Ascending aorta (tissue), 2 donors: ENCODE measurements around the gene PTPRN2. TPM values are rescaled to one million over a fixed set of nuclear protein-coding genes. Genes with fewer than 3 reads are reported as not detected.

ENCODE experiments used
- DNase-seq, 2 donors: peaks; one replicate each; pipeline ENCODE4 v3.0.0-alpha.2; 2019; ENCODE audit warnings: low spot score in 2 of 2
- H3K27ac ChIP-seq, 2 donors: fragments of 200-600 bp; sonication (generic); one replicate each; pipeline ENCODE4 v1.5.1; 2016 to 2017; ENCODE audit warnings: mild to moderate bottlenecking in 1 of 2
- H3K27me3 ChIP-seq: fragments of 200-600 bp; sonication (generic); one replicate; pipeline ENCODE4 v1.5.1; 2017
- H3K36me3 ChIP-seq, 2 donors: fragments of 200-600 bp; sonication (generic); one replicate each; pipeline ENCODE4 v1.5.1; 2016
- H3K4me1 ChIP-seq, 2 donors: fragments of 200-600 bp; sonication (generic); one replicate each; pipeline ENCODE4 v1.5.1; 2016 to 2017; ENCODE audit warnings: mild to moderate bottlenecking in 1 of 2
- H3K4me3 ChIP-seq, 2 donors: fragments of 200-600 bp; sonication (generic); one replicate each; pipeline ENCODE4 v1.5.1; 2016 to 2017; ENCODE audit warnings: mild to moderate bottlenecking in 1 of 2
- H3K9me3 ChIP-seq, 2 donors: fragments of 200-600 bp; sonication (generic); one replicate each; pipeline ENCODE4 v1.5.1; 2016
- CTCF ChIP-seq, 3 experiments: fragments of 200-600 bp in 2 of 3; fragments of 450-650 bp in 1 of 3; sonication (generic) in 2 of 3; IDR thresholded peaks; one replicate each; pipeline ENCODE4 v1.5.1; 2016 to 2019; ENCODE audit warnings: antibody characterized with exemption in 3 of 3, mild to moderate bottlenecking in 1 of 3, moderate library complexity in 1 of 3
- intact Hi-C: fragments of 100-400 bp; cut with DNase I; formaldehyde crosslinking; loops from one replicate; pipeline ENCODE4 v1.15.1; 2023
- total RNA-seq: library from RNA; depleted of rRNA; stranded (reverse); fragments of >200 nt; gene quantifications from one replicate; pipeline ENCODE4 v1.1.0, GENCODE V29; 2016

Gene PTPRN2
- total RNA-seq, 1 donor from 2014 or later: 7.3 TPM

DNA sequence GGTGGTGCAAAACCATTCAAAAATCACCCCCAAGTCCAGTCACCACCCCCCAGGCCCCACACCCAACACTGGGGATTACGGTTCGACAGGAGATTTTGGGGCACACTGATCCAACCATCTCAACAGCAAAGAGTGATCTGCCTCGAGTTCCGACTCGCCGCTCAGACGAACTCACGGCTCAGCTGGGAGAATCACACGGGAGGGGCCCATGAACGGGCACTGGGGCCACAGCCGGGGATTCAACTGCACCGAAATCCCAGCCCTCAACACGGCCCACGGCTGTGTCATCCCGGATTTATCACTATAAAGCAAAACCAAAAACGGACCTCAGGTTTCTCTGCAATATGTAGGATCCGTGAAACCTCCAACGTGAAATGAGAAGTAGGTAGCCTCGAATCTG lies 790.8 kb downstream of the PTPRN2 start:
- Histone ChIP-seq H3K36me3 (no peaks in the 10 kb centered on the region), H3K9me3 (no peaks in the 10 kb centered on the region), H3K4me1 (no peaks in the 10 kb centered on the region), H3K27ac (no peak overlapping the region), H3K27me3 (no peaks in the 10 kb centered on the region), H3K4me3 (no peak overlapping the region)
- intact Hi-C loops: no loop called here
- DNase-seq: no peak
- no peak for TF ChIP-seq CTCF (IDR thresholded peaks at IDR 0.05)

DNA sequence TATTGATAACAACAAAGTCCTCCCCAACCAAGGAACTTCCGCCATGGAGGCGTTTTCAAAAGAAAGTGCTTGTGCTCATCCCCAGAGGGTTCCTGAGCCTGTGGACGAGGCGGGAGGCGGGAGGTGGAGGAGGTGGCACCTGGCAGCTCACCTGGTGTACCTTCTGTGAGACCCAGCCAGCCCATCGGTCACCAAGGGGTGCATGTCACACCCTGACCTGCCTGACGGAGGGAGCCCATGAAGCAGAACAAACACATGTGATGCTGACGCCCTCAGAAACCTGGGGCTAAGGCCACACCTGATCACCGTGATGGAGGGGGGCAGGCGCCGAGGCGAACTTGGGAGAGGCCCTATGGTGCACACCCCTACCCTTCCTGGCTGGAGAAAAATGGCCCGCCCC lies 792.0 kb downstream of the PTPRN2 start:
- no peak for DNase-seq
- H3K27ac ChIP-seq: no peak overlapping the region
- H3K27me3 ChIP-seq: no peaks in the 10 kb centered on the region
- H3K36me3 ChIP-seq: no peaks in the 10 kb centered on the region
- H3K4me3 ChIP-seq: no peak overlapping the region
- H3K9me3 ChIP-seq: no peaks in the 10 kb centered on the region
- no peaks in the 10 kb centered on the region for H3K4me1 ChIP-seq
- intact Hi-C loops: no loop called here
- TF ChIP-seq CTCF (IDR thresholded peaks at IDR 0.05): no peak

- no peaks in the 10 kb centered on the region for H3K36me3 ChIP-seq
- intact Hi-C loops: no loop called here
- no peak overlapping the region for H3K27ac ChIP-seq
- H3K4me1 ChIP-seq: no peaks in the 10 kb centered on the region
- no peak for DNase-seq
- TF ChIP-seq CTCF (IDR thresholded peaks at IDR 0.05): no peak
- H3K27me3 ChIP-seq: no peaks in the 10 kb centered on the region
- no peak overlapping the region for H3K4me3 ChIP-seq
- H3K9me3 ChIP-seq: no peaks in the 10 kb centered on the region
Observed at GRCh38 chr7:157795199-157795598, 792.4 kb downstream of the PTPRN2 start.

GRCh38 chr7:157794746-157795065 lies 792.9 kb downstream of the PTPRN2 start:
- Histone ChIP-seq H3K27me3 (no peaks in the 10 kb centered on the region), H3K36me3 (no peaks in the 10 kb centered on the region), H3K9me3 (no peaks in the 10 kb centered on the region), H3K27ac (no peak overlapping the region), H3K4me1 (no peaks in the 10 kb centered on the region), H3K4me3 (no peak overlapping the region)
- no peak for DNase-seq
- intact Hi-C loops: no loop called here
- TF ChIP-seq CTCF (IDR thresholded peaks at IDR 0.05): no peak

DNA sequence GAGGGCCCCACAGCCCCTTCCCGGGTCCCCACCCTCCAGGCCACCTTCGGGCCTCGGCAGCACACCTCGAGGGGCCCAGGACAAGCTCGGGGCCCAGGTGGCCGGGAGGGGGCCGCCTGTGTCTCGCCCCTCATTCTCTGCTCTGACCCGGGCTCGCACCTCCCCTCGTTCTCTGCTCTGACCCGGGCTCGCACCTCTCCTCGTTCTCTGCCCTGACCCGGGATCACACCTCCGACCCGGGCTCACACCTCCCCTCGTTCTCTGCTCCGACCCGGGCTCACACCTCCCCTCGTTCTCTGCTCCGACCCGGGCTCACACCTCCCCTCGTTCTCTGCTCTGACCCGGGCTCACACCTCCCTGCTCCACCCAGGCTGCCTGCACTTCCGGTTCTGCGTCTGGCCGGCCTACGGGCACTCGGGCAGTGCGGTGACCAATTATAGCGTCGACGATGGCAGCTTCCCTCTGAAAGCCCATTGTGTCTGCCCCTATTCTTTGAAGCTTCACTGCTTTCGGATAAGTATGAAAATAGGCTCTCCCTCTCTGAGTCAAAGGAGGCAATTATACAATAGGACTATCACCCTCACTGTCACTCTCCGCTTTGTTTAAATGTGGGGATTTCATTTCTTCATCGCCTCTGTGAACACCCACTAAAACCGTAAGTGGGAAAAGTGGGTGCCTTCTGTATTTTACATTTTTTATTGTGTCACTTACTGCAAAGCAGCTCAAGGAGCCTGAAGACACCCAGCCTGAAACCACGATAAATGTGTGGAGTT lies 793.5 kb downstream of the PTPRN2 start:
- H3K9me3 ChIP-seq: no peaks in the 10 kb centered on the region
- H3K4me3 ChIP-seq: no peak overlapping the region
- no peaks in the 10 kb centered on the region for H3K4me1 ChIP-seq
- intact Hi-C loops: no loop called here
- no peak for TF ChIP-seq CTCF (IDR thresholded peaks at IDR 0.05)
- H3K36me3 ChIP-seq: no peaks in the 10 kb centered on the region
- H3K27ac ChIP-seq: no peak overlapping the region
- DNase-seq: no peak
- H3K27me3 ChIP-seq: no peaks in the 10 kb centered on the region

- no peak for TF ChIP-seq CTCF (IDR thresholded peaks at IDR 0.05)
- Histone ChIP-seq H3K36me3 (no peaks in the 10 kb centered on the region), H3K27me3 (no peaks in the 10 kb centered on the region), H3K27ac (no peak overlapping the region), H3K9me3 (no peaks in the 10 kb centered on the region), H3K4me3 (no peak overlapping the region), H3K4me1 (no peaks in the 10 kb centered on the region)
- DNase-seq: no peak
- intact Hi-C loops: no loop called here
Observed at GRCh38 chr7:157793087-157793353, 794.6 kb downstream of the PTPRN2 start.
